Adrenal gland (tissue), 5 donors: Measurements from ENCODE around the gene CSNK2B.

Source experiments
- POLR2A ChIP-seq, 2 donors: fragments of 450-650 bp; IDR thresholded peaks; one replicate each; pipeline ENCODE4 v1.6.1; 2017; ENCODE audit warnings: antibody characterized with exemption in 2 of 2, mild to moderate bottlenecking in 2 of 2, moderate library complexity in 1 of 2
- TF ChIP-seq, protein P1 (sequence below), 6 experiments: fragments of 450-650 bp in 4 of 6; fragments of 200-600 bp in 2 of 6; sonication (generic) in 1 of 6; IDR thresholded peaks; 1 replicate in 5 of 6; 2 replicates in 1 of 6; pipeline versions ENCODE4 v1.5.1 to v1.8.0; 2016 to 2021; ENCODE audit warnings: antibody characterized with exemption in 6 of 6, mild to moderate bottlenecking in 2 of 6, moderate library complexity in 1 of 6
- donor health status: DM: no; HTN: no; CAD: no.

DNA sequence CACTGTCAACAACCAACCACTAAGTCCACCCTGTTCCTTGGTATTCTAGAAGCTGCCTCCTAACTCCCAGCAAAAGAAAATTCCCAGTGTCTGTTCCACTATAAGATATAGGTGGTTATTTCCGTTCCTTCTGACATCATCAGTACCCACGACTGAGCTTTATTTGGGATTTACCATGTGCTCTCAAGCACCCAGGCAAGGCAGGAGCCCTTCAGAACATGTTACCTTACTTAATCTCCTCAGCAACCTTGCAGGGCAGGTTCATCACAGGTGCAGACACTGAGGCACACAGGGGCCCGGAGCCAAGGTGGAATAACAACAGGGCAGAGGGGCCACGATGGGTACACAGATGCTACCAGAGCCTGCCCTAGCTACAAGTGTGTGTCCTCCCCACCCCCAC lies 26.5 kb downstream of the CSNK2B start:
- no peak for TF ChIP-seq POLR2A (IDR thresholded peaks at IDR 0.05)
- TF ChIP-seq, protein P1, sequence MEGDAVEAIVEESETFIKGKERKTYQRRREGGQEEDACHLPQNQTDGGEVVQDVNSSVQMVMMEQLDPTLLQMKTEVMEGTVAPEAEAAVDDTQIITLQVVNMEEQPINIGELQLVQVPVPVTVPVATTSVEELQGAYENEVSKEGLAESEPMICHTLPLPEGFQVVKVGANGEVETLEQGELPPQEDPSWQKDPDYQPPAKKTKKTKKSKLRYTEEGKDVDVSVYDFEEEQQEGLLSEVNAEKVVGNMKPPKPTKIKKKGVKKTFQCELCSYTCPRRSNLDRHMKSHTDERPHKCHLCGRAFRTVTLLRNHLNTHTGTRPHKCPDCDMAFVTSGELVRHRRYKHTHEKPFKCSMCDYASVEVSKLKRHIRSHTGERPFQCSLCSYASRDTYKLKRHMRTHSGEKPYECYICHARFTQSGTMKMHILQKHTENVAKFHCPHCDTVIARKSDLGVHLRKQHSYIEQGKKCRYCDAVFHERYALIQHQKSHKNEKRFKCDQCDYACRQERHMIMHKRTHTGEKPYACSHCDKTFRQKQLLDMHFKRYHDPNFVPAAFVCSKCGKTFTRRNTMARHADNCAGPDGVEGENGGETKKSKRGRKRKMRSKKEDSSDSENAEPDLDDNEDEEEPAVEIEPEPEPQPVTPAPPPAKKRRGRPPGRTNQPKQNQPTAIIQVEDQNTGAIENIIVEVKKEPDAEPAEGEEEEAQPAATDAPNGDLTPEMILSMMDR (IDR thresholded peaks at IDR 0.05), result no peak
